H9 (cell line): ENCODE results near the gene GSTO1. TPM values are rescaled to one million over a fixed set of nuclear protein-coding genes. Genes with fewer than 3 reads are reported as not detected.

ENCODE experiments used
- DNase-seq: peaks from one replicate; pipeline ENCODE4 v3.0.0-alpha.2; 2017
- H2AFZ ChIP-seq: one replicate; pipeline ENCODE4 v1.6.1; 2013; ENCODE audit warnings: mild to moderate bottlenecking, low read length, control low read depth, moderate library complexity
- H2AK5ac ChIP-seq: 2 replicates; pipeline ENCODE4 v1.6.1; 2013; ENCODE audit warnings: low read length, control low read depth, mixed read lengths; ENCODE audit not compliant: insufficient read length
- H2BK120ac ChIP-seq: one replicate; pipeline ENCODE4 v1.6.1; 2013; ENCODE audit warnings: low read depth, mild to moderate bottlenecking, low read length, control low read depth, inconsistent platforms; ENCODE audit not compliant: poor library complexity, severe bottlenecking
- H2BK12ac ChIP-seq: 2 replicates; pipeline ENCODE4 v1.6.1; 2013; ENCODE audit warnings: low read length, control low read depth, mixed read lengths, low read depth; ENCODE audit not compliant: insufficient read length
- H2BK15ac ChIP-seq: 2 replicates; pipeline ENCODE4 v1.6.1; 2013; ENCODE audit warnings: low read depth, low read length, control low read depth
- H2BK20ac ChIP-seq: one replicate; pipeline ENCODE4 v1.6.1; 2013; ENCODE audit warnings: low read depth, mild to moderate bottlenecking, low read length, control low read depth, inconsistent platforms; ENCODE audit not compliant: poor library complexity, severe bottlenecking
- H2BK5ac ChIP-seq: 2 replicates; pipeline ENCODE4 v1.6.1; 2013; ENCODE audit warnings: low read length, control low read depth, mixed read lengths; ENCODE audit not compliant: insufficient read length
- H3K14ac ChIP-seq: 2 replicates; pipeline ENCODE4 v1.6.1; 2013; ENCODE audit warnings: low read length, control low read depth; ENCODE audit not compliant: insufficient read depth
- H3K18ac ChIP-seq: 2 replicates; pipeline ENCODE4 v1.6.1; 2013; ENCODE audit warnings: low read depth, mild to moderate bottlenecking, mixed read lengths, low read length, control low read depth; ENCODE audit not compliant: insufficient read length
- H3K23ac ChIP-seq: 2 replicates; pipeline ENCODE4 v1.6.1; 2013; ENCODE audit warnings: low read length, control low read depth, mixed read lengths, low read depth; ENCODE audit not compliant: insufficient read length
- H3K23me2 ChIP-seq: 2 replicates; pipeline ENCODE4 v1.6.1; 2013; ENCODE audit warnings: low read depth, mild to moderate bottlenecking, mixed read lengths, low read length, control low read depth; ENCODE audit not compliant: insufficient read length, poor library complexity, severe bottlenecking
- H3K27ac ChIP-seq: 2 replicates; pipeline ENCODE4 v1.5.1; 2013; ENCODE audit warnings: low read length, control low read depth, mixed read lengths, low read depth; ENCODE audit not compliant: insufficient read length
- H3K27me3 ChIP-seq: 2 replicates; pipeline ENCODE4 v1.6.1; 2013; ENCODE audit warnings: low read length, control low read depth, inconsistent platforms; ENCODE audit not compliant: insufficient read depth
- H3K4ac ChIP-seq: 2 replicates; pipeline ENCODE4 v1.6.1; 2013; ENCODE audit warnings: low read depth, mild to moderate bottlenecking, control low read depth, inconsistent platforms, low read length, moderate library complexity
- H3K4me1 ChIP-seq: 2 replicates; pipeline ENCODE4 v1.6.1; 2013; ENCODE audit warnings: low read length, control low read depth, inconsistent platforms; ENCODE audit not compliant: insufficient read depth
- H3K4me2 ChIP-seq: 2 replicates; pipeline ENCODE4 v1.6.1; 2013; ENCODE audit warnings: low read length, control low read depth, mixed read lengths; ENCODE audit not compliant: insufficient read length, insufficient read depth
- H3K56ac ChIP-seq: 2 replicates; pipeline ENCODE4 v1.6.1; 2013; ENCODE audit warnings: low read depth, mild to moderate bottlenecking, mixed read lengths, low read length, control low read depth; ENCODE audit not compliant: insufficient read length
- H3K79me1 ChIP-seq: 2 replicates; pipeline ENCODE4 v1.6.1; 2013; ENCODE audit warnings: low read depth, mild to moderate bottlenecking, moderate library complexity, low read length, control low read depth, inconsistent platforms; ENCODE audit not compliant: insufficient read depth, poor library complexity, severe bottlenecking
- H3K79me2 ChIP-seq: 2 replicates; pipeline ENCODE4 v1.6.1; 2013; ENCODE audit warnings: low read length, control low read depth, inconsistent platforms; ENCODE audit not compliant: insufficient read depth
- H3K9ac ChIP-seq: 2 replicates; pipeline ENCODE4 v1.6.1; 2013; ENCODE audit warnings: low read length, control low read depth, mixed read lengths; ENCODE audit not compliant: insufficient read length; ENCODE audit errors: extremely low read depth
- H3K9me3 ChIP-seq: one replicate; pipeline ENCODE4 v1.6.1; 2013; ENCODE audit warnings: low read depth, low read length, inconsistent platforms; ENCODE audit not compliant: control insufficient read depth
- H3T11ph ChIP-seq: one replicate; pipeline ENCODE4 v1.6.1; 2013; ENCODE audit warnings: mild to moderate bottlenecking, low read length, control low read depth, inconsistent platforms
- H4K20me1 ChIP-seq: one replicate; pipeline ENCODE4 v1.6.1; 2013; ENCODE audit not compliant: control insufficient read depth, insufficient read length, insufficient read depth
- H4K5ac ChIP-seq: 2 replicates; pipeline ENCODE4 v1.6.1; 2013; ENCODE audit warnings: low read depth, mild to moderate bottlenecking, mixed read lengths, low read length, control low read depth; ENCODE audit not compliant: insufficient read length
- H4K8ac ChIP-seq: replicated peaks from 2 replicates; pipeline ENCODE4 v1.6.1; 2013; ENCODE audit warnings: low read length, control low read depth, mixed read lengths, low read depth; ENCODE audit not compliant: insufficient read length
- H4K91ac ChIP-seq: 2 replicates; pipeline ENCODE4 v1.6.1; 2013; ENCODE audit warnings: low read depth, mild to moderate bottlenecking, moderate library complexity, mixed read lengths, low read length, control low read depth; ENCODE audit not compliant: insufficient read length
- H3K27ac Mint-ChIP-seq, 3 experiments: 2 replicates in 2 of 3; 3 replicates in 1 of 3; pipeline ENCODE4 v1.8.0; 2020 to 2021; ENCODE audit warnings: mixed read lengths in 3 of 3, mild to moderate bottlenecking in 1 of 3, moderate library complexity in 1 of 3
- H3K27me3 Mint-ChIP-seq: 2 replicates; pipeline ENCODE4 v1.8.0; 2021; ENCODE audit warnings: low read depth, mild to moderate bottlenecking, moderate library complexity, mixed read lengths
- H3K36me3 Mint-ChIP-seq, 3 experiments: 2 replicates in 2 of 3; 3 replicates in 1 of 3; pipeline ENCODE4 v1.8.0; 2020 to 2021; ENCODE audit warnings: low read depth in 3 of 3, mixed read lengths in 3 of 3; ENCODE audit not compliant: insufficient read depth in 1 of 3
- H3K4me1 Mint-ChIP-seq, 2 experiments: 2 replicates each; pipeline ENCODE4 v1.8.0; 2020; ENCODE audit warnings: mixed read lengths in 2 of 2
- H3K4me3 Mint-ChIP-seq, 2 experiments: 2 replicates in 1 of 2; 3 replicates in 1 of 2; pipeline ENCODE4 v1.8.0; 2020 to 2021; ENCODE audit warnings: mild to moderate bottlenecking in 2 of 2, mixed read lengths in 2 of 2, moderate library complexity in 1 of 2
- H3K9me3 Mint-ChIP-seq, 2 experiments: 2 replicates in 1 of 2; 3 replicates in 1 of 2; pipeline ENCODE4 v1.8.0; 2020; ENCODE audit warnings: mild to moderate bottlenecking in 2 of 2, mixed read lengths in 2 of 2, moderate library complexity in 1 of 2
- CTCF ChIP-seq: fragments of 200-600 bp; sonication (generic); conservative IDR thresholded peaks from 3 replicates; pipeline ENCODE4 v1.8.0; 2021; ENCODE audit warnings: antibody characterized with exemption, mild to moderate bottlenecking
- WGBS: extraction: QIAGEN DNeasy Blood & Tissue Kit; methylation state at CpG from one replicate; pipeline ENCODE4 v1.1.7; 2013; ENCODE audit warnings: missing lambda C conversion rate, low lambda C conversion rate, mixed read lengths; ENCODE audit not compliant: insufficient read length; ENCODE audit errors: extremely low coverage; 5-methylcytosine and 5-hydroxymethylcytosine counted together
- total RNA-seq: library from RNA; stranded (reverse); gene quantifications from 2 replicates; pipeline ENCODE4 v1.2.1, GENCODE V29; 2021

Gene GSTO1
- total RNA-seq, 1 experiment from 2014 or later, result 114 TPM

- Mint-ChIP-seq H3K4me3 (no peak overlapping the region), H3K9me3 (no peaks in the 10 kb centered on the region), H3K27me3 (no peaks in the 10 kb centered on the region), H3K27ac (no peak overlapping the region; a peak in 1 of 7 replicates), H3K4me1 (peaks cover 31 to 32% of the 10 kb centered on the region in 2 experiments), H3K36me3 (peaks cover 25 to 52% (median 44%) of the 10 kb centered on the region in 3 experiments; a peak in 6 of 7 replicates)
- DNase-seq, result peak; percentile 37
- H2BK20ac ChIP-seq, result no peak overlapping the region
- no peak overlapping the region for H3T11ph ChIP-seq
- no peaks in the 10 kb centered on the region for H3K23me2 ChIP-seq
- no peak overlapping the region for H2BK12ac ChIP-seq
- no peak overlapping the region for H2BK5ac ChIP-seq
- H3K27ac ChIP-seq, result no peak overlapping the region
- H2AFZ ChIP-seq, result no peak overlapping the region
- TF ChIP-seq CTCF, result peak; percentile 37; the same call in 2 of the 3 replicates
- H3K18ac ChIP-seq, result no peak overlapping the region
- no peak overlapping the region for H4K8ac ChIP-seq
- H4K20me1 ChIP-seq, result no peaks in the 10 kb centered on the region
- H4K91ac ChIP-seq, result no peak overlapping the region
- H3K79me2 ChIP-seq, result peaks cover 12% of the 10 kb centered on the region; the same call in 1 of the 2 replicates
- no peak overlapping the region for H3K9ac ChIP-seq
- H3K4me1 ChIP-seq, result peaks cover 10% of the 10 kb centered on the region; the same call in 1 of the 2 replicates
- no peak overlapping the region for H3K56ac ChIP-seq
- H2AK5ac ChIP-seq, result no peak overlapping the region
- no CpG with 5 or more reads among the region's 43 CpGs for WGBS
- H2BK120ac ChIP-seq, result no peak overlapping the region
- H3K9me3 ChIP-seq, result no peaks in the 10 kb centered on the region
- no peak overlapping the region for H3K4ac ChIP-seq
- H3K27me3 ChIP-seq, result no peaks in the 10 kb centered on the region
- H3K14ac ChIP-seq, result no peak overlapping the region
- H3K4me2 ChIP-seq, result no peak overlapping the region
- H2BK15ac ChIP-seq, result no peak overlapping the region
- no peak overlapping the region for H3K23ac ChIP-seq
- no peaks in the 10 kb centered on the region for H3K79me1 ChIP-seq
- H4K5ac ChIP-seq, result no peak overlapping the region
Observed at GRCh38 chr10:104314591-104315485, 60.1 kb downstream of the GSTO1 start.
